GM12892 (cell line): ENCODE measurements around the gene HK1.

ENCODE experiments used
- POLR2A ChIP-seq: IDR thresholded peaks from 2 replicates; pipeline ENCODE4 v1.6.1; 2011; ENCODE audit warnings: low read depth, low read length, control low read depth
- POLR2AphosphoS5 ChIP-seq: IDR thresholded peaks from 2 replicates; pipeline ENCODE4 v1.6.1; 2011; ENCODE audit warnings: low read depth, low read length, control low read depth
- TAF1 ChIP-seq: IDR thresholded peaks from 2 replicates; pipeline ENCODE4 v1.6.1; 2011; ENCODE audit warnings: low read depth, mild to moderate bottlenecking, control low read depth, low read length, borderline replicate concordance

GRCh38 chr10:69398466-69398865 is 120.2 kb downstream of the HK1 start:
- no peak for TF ChIP-seq POLR2A
- TF ChIP-seq POLR2AphosphoS5, result no peak
- no peak for TF ChIP-seq TAF1
